NT2/D1 (cell line): ENCODE data around the gene MZF1.

Experiments
- YY1 ChIP-seq: IDR thresholded peaks from 2 replicates; pipeline ENCODE4 v1.6.1; 2011; ENCODE audit not compliant: insufficient read length, insufficient read depth
- ZNF274 ChIP-seq: IDR thresholded peaks from 2 replicates; pipeline ENCODE4 v1.6.1; 2011; ENCODE audit warnings: mild to moderate bottlenecking, low read depth, low read length

DNA sequence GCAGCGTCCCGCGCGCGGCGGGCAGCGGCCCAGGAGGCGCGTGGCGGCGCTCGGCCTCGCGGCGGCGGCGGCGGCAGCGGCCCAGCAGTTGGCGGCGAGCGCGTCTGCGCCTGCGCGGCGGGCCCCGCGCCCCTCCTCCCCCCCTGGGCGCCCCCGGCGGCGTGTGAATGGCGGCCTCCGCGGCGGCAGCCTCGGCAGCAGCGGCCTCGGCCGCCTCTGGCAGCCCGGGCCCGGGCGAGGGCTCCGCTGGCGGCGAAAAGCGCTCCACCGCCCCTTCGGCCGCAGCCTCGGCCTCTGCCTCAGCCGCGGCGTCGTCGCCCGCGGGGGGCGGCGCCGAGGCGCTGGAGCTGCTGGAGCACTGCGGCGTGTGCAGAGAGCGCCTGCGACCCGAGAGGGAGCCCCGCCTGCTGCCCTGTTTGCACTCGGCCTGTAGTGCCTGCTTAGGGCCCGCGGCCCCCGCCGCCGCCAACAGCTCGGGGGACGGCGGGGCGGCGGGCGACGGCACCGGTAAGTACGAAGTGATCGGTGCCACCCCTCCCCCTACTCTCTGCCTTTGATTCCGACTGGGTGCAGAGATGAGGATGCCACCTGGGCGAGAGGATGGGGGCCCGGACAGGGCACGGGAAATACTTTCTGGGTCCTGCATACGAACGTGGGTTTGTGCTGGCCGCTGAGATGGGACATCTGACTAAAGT is 28.4 kb downstream of the MZF1 start:
- TF ChIP-seq ZNF274: no peak
- TF ChIP-seq YY1: no peak
